ENCODE results near the gene TP73. TPM values are rescaled to one million over a fixed set of nuclear protein-coding genes. Genes with fewer than 3 reads are reported as not detected.

The TP73 gene
- total RNA-seq, 1 experiment from 2014 or later, result 10.0 TPM

- no peak for DNase-seq (ENCODE audit: low spot score)
- H3K27me3 ChIP-seq (replicated peaks; ENCODE audit: insufficient read depth, low read depth, low read length, poor library complexity), result no peaks in the 10 kb centered on the region
- POLR2A ChIA-PET (ENCODE audit: low non-redundant PET), result no interaction called here
- H3K4me1 ChIP-seq (ENCODE audit: insufficient read depth, low read length, poor library complexity, severe bottlenecking), result no peaks in the 10 kb centered on the region
- H3K27ac ChIP-seq (ENCODE audit: low read depth, low read length, poor library complexity, severe bottlenecking), result no peak overlapping the region
- BruUV-seq (replicated peaks), result no TSS peak
- no peaks in the 10 kb centered on the region for H3K36me3 ChIP-seq (ENCODE audit: insufficient read depth, low read length, poor library complexity, severe bottlenecking)
- CTCF ChIA-PET, result no interaction called here
- no peaks in the 10 kb centered on the region for H3K9me3 ChIP-seq (ENCODE audit: low read depth, low read length, poor library complexity, severe bottlenecking)
- H3K4me3 ChIP-seq (ENCODE audit: low read depth, low read length, poor library complexity, severe bottlenecking), result no peak overlapping the region
- intact Hi-C loops (cut with micrococcal nuclease; ENCODE audit: unreplicated experiment), result no loop called here
- TF ChIP-seq EZH2 (IDR thresholded peaks at IDR 0.05; ENCODE audit: borderline replicate concordance, low read depth, low read length, poor library complexity, severe bottlenecking) (no peak), CTCF (conservative IDR thresholded peaks at IDR 0.05; ENCODE audit: low read depth, low read length) (no peak)
These were observed 77.6 kb downstream of the TP73 start for GRCh38 chr1:3729594-3730542.

DNA sequence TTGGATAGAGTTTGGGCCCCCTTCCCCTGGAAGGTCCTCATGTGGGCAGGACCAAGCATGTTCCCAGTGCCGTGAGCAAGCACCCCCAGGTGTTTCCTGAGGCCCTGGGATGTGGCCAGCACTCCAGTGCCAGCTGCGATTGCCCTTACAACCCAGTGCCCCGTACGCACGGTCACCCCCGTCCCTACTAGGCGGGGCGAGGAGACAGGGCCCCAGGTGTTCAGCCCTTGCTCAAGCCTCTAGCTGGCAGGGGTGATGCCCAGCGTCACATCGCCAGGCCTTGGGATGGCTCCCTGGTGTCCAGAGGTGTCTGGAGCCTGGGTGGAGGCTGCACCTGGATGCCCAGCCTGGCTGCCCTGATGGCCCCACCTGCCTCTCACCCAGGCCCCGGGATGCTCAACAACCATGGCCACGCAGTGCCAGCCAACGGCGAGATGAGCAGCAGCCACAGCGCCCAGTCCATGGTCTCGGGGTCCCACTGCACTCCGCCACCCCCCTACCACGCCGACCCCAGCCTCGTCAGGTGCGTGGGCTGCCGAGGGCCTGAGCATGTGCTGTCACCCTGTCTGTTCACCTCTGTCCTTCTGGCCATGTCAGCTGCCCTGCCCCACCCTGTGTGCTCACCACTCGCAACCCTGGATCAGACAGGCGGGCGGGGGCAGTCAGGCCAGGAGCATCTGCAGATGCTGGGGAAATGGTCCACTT is 78.4 kb downstream of the TP73 start:
- CTCF ChIA-PET, result no interaction called here
- BruUV-seq (replicated peaks), result no TSS peak
- no peaks in the 10 kb centered on the region for H3K36me3 ChIP-seq (ENCODE audit: insufficient read depth, low read length, poor library complexity, severe bottlenecking)
- intact Hi-C loops (cut with micrococcal nuclease; ENCODE audit: unreplicated experiment), result no loop called here
- no peaks in the 10 kb centered on the region for H3K27me3 ChIP-seq (replicated peaks; ENCODE audit: insufficient read depth, low read depth, low read length, poor library complexity)
- TF ChIP-seq EZH2 (IDR thresholded peaks at IDR 0.05; ENCODE audit: borderline replicate concordance, low read depth, low read length, poor library complexity, severe bottlenecking) (no peak), CTCF (conservative IDR thresholded peaks at IDR 0.05; ENCODE audit: low read depth, low read length) (no peak)
- no peak overlapping the region for H3K27ac ChIP-seq (ENCODE audit: low read depth, low read length, poor library complexity, severe bottlenecking)
- no peak overlapping the region for H3K4me3 ChIP-seq (ENCODE audit: low read depth, low read length, poor library complexity, severe bottlenecking)
- POLR2A ChIA-PET (ENCODE audit: low non-redundant PET), result no interaction called here
- H3K4me1 ChIP-seq (ENCODE audit: insufficient read depth, low read length, poor library complexity, severe bottlenecking), result no peaks in the 10 kb centered on the region
- H3K9me3 ChIP-seq (ENCODE audit: low read depth, low read length, poor library complexity, severe bottlenecking), result no peaks in the 10 kb centered on the region
- DNase-seq (ENCODE audit: low spot score), result no peak

DNA sequence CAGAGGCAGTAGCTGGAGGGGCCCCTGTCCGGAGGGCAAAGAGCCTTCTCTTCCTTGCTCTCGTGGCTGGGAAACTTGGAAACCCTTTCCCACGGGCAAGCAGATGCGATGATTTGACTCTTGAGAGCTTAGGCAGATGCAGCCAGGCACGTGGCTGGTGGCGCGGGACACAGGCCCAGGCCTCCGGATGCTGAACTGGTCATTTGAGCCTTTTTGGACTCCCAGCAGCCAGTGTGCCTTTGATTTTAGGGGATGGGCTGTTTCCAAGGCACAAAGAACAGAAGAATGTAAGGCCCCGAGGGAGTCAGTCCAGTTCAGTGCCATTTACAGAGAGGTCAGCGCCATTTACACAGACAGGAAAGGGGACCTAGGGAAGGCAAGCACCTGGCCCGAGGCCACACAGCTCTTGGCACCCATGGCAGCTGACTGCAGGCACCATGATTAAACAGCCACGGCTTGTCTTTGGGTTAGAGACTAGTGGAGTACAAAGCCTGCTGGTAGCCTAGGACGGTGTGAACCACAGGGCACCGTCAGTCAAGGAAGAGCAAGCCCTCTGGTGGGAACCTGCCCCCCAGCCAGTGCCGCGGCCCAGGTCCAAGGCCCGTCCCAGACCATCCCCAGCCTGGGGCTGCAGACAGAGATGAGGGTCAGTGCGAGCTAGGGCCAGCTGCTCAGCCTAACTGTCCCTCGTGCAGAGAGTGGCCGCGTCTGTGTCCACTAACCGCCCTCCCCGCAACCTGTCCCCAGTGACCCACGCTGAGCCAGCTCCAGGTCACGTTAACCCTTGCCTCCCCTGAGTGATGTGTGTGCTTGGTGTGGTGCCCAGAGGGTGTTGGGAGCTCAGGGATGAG is 79.5 kb downstream of the TP73 start:
- intact Hi-C loops (cut with micrococcal nuclease; ENCODE audit: unreplicated experiment), result no loop called here
- H3K4me3 ChIP-seq (ENCODE audit: low read depth, low read length, poor library complexity, severe bottlenecking), result no peak overlapping the region
- H3K9me3 ChIP-seq (ENCODE audit: low read depth, low read length, poor library complexity, severe bottlenecking), result no peaks in the 10 kb centered on the region
- H3K27ac ChIP-seq (ENCODE audit: low read depth, low read length, poor library complexity, severe bottlenecking), result no peak overlapping the region
- H3K27me3 ChIP-seq (replicated peaks; ENCODE audit: insufficient read depth, low read depth, low read length, poor library complexity), result no peaks in the 10 kb centered on the region
- DNase-seq (ENCODE audit: low spot score), result no peak
- POLR2A ChIA-PET (ENCODE audit: low non-redundant PET), result no interaction called here
- TF ChIP-seq EZH2 (IDR thresholded peaks at IDR 0.05; ENCODE audit: borderline replicate concordance, low read depth, low read length, poor library complexity, severe bottlenecking), result no peak
- no peak for TF ChIP-seq CTCF (conservative IDR thresholded peaks at IDR 0.05; ENCODE audit: low read depth, low read length)
- BruUV-seq (replicated peaks), result no TSS peak
- no peaks in the 10 kb centered on the region for H3K36me3 ChIP-seq (ENCODE audit: insufficient read depth, low read length, poor library complexity, severe bottlenecking)
- CTCF ChIA-PET, result no interaction called here
- H3K4me1 ChIP-seq (ENCODE audit: insufficient read depth, low read length, poor library complexity, severe bottlenecking), result no peaks in the 10 kb centered on the region

Measured in A673 (cell line).